Measurements from ENCODE around the gene MAB21L3. TPM values are rescaled to one million over a fixed set of nuclear protein-coding genes. Genes with fewer than 3 reads are reported as not detected.

Gene MAB21L3
- total RNA-seq, 4 donors from 2014 or later: under 0.01 to 0.17 (median 0.11) TPM; not detected in 1

DNA sequence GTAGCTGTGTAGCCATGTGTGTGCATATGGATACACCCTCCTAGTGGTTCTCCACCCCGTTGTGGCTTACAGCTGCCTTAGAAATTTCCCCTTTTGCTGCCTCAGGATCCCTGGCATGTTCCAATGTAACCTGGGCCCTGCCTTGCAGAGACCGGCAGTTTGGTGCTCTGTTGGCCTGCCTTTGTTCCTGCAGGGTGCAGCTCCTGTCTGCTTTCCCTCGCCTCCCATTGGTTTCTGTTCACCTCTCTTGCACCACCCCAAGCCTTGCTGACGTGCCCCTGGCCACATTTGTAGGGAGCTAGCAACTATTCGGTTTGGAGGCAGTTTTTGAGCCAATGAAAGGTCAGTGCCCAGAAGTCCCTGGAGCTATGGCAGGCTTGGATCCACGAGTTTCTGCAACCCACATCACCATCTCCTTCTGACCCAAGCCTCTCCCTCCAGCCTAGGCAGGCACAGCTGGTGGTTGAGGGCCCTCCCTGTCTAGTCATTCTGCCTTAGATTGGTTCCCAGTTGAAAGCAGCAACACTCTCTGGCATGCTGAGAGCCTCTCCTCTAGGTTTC lies 54.9 kb downstream of the MAB21L3 start:
- Histone ChIP-seq H3K36me3 (no peaks in the 10 kb centered on the region), H3K27ac (replicated peaks in 1 of 4) (peak overlapping the region in 1 of 4 donors; percentile 70), H3K4me3 (no peak overlapping the region), H3K4me1 (peaks cover 34 to 47% (median 44%) of the 10 kb centered on the region in 4 donors), H3K27me3 (no peaks in the 10 kb centered on the region), H3K9me3 (no peaks in the 10 kb centered on the region)
- intact Hi-C loops (cut with DNase I): loop anchor here (10.0 kb wide), 1 partner anchor 209 kb away; the partner anchor contains the start of gene ATP1A1
- 83% methylated on average over 6 of the region's 6 CpGs for WGBS
- TF ChIP-seq, protein P1, sequence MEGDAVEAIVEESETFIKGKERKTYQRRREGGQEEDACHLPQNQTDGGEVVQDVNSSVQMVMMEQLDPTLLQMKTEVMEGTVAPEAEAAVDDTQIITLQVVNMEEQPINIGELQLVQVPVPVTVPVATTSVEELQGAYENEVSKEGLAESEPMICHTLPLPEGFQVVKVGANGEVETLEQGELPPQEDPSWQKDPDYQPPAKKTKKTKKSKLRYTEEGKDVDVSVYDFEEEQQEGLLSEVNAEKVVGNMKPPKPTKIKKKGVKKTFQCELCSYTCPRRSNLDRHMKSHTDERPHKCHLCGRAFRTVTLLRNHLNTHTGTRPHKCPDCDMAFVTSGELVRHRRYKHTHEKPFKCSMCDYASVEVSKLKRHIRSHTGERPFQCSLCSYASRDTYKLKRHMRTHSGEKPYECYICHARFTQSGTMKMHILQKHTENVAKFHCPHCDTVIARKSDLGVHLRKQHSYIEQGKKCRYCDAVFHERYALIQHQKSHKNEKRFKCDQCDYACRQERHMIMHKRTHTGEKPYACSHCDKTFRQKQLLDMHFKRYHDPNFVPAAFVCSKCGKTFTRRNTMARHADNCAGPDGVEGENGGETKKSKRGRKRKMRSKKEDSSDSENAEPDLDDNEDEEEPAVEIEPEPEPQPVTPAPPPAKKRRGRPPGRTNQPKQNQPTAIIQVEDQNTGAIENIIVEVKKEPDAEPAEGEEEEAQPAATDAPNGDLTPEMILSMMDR (IDR thresholded peaks at IDR 0.05): no peak
- no peak for TF ChIP-seq POLR2AphosphoS5 (IDR thresholded peaks at IDR 0.05)
- TF ChIP-seq POLR2A (IDR thresholded peaks at IDR 0.05; ENCODE audit: low read depth): no peak
- TF ChIP-seq EP300 (IDR thresholded peaks at IDR 0.05): no peak
- DNase-seq (ENCODE audit: extremely low spot score): peak; percentile 85

DNA sequence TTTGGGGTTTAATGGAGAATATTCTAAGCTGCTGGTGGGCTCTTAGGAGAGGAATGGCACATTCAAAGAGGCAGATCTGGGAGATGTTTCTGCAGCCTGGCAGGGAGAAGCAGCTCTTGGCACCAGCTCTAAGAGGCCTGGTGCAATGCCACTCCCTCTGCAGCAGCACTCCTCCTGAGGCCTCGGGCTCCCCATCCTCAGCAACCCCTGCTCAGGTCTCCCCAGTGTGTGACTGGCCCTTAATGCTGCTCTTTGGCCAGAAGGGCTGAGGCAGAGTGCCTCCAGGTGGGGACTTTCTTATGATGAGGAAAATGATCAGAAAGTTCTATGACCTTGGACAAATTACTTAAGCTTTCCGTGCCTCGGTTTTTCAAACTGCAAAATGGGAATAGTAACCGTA lies 55.5 kb downstream of the MAB21L3 start:
- intact Hi-C loops (cut with DNase I): loop anchor here (10.0 kb wide), 1 partner anchor 208 kb away; the partner anchor contains the start of gene ATP1A1
- H3K4me3 ChIP-seq: no peak overlapping the region
- peak overlapping the region in 1 of 4 donors; percentile 70 for H3K27ac ChIP-seq (replicated peaks in 1 of 4)

DNA sequence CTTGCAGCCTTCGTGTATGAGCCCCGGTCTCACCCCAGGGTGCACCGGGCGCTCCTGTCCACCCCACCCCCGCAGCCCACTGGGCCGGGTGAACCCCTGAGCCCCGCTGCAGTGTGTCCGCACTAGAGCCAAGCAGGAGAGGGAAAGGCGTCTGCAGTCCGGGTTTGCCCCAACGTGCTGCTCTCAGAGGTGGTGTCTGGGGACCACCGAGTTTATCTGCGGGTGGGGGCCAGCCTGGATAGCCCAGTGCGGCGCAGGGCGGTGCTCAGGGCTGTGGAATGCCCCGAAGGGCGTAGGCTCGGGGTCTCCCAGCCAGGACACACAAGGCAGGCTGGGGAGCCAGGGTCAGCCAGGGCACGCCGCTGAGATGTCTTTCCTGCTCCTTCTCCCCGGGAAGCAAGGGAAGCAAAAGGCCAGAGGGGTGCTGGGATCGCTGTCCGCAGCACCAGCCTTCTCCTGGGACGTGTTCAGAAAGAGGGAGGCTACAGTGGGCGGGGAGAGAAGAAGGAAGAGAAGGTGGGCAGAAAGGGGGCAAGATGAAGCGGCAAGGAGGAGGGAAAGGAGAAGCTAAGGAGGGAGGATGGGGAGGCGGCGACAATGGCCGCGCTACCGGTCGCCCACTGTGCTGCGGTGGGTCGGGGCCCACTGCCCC lies 56.6 kb downstream of the MAB21L3 start:
- Histone ChIP-seq H3K9me3 (no peaks in the 10 kb centered on the region), H3K4me1 (peaks cover 34 to 47% (median 44%) of the 10 kb centered on the region in 4 donors), H3K4me3 (peak overlapping the region; percentile 62 to 79 (median 68)), H3K27ac (replicated peaks in 1 of 4) (peak overlapping the region; percentile 68 to 73 (median 72)), H3K27me3 (no peaks in the 10 kb centered on the region), H3K36me3 (no peaks in the 10 kb centered on the region)
- peak; percentile 85 for DNase-seq (ENCODE audit: extremely low spot score)
- TF ChIP-seq, protein P1 (IDR thresholded peaks at IDR 0.05): no peak
- TF ChIP-seq POLR2AphosphoS5 (IDR thresholded peaks at IDR 0.05) (no peak), EP300 (IDR thresholded peaks at IDR 0.05) (no peak), POLR2A (IDR thresholded peaks at IDR 0.05; ENCODE audit: low read depth) (no peak)
- 26% methylated on average over 30 of the region's 35 CpGs for WGBS
- intact Hi-C loops (cut with DNase I): loop anchor here (10.0 kb wide), 1 partner anchor 207 kb away; the partner anchor contains the start of gene ATP1A1

More for the DNA sequence above, 55.5 kb downstream of the MAB21L3 start:
- H3K9me3 ChIP-seq: no peaks in the 10 kb centered on the region
- 89% methylated on average over 4 of the region's 4 CpGs for WGBS
- H3K4me1 ChIP-seq: peaks cover 34 to 47% (median 44%) of the 10 kb centered on the region in 4 donors
- H3K36me3 ChIP-seq: no peaks in the 10 kb centered on the region
- no peaks in the 10 kb centered on the region for H3K27me3 ChIP-seq
- peak; percentile 57 for DNase-seq (ENCODE audit: extremely low spot score)
- TF ChIP-seq POLR2AphosphoS5 (IDR thresholded peaks at IDR 0.05) (no peak), EP300 (IDR thresholded peaks at IDR 0.05) (no peak), POLR2A (IDR thresholded peaks at IDR 0.05; ENCODE audit: low read depth) (no peak)
- TF ChIP-seq, protein P1 (IDR thresholded peaks at IDR 0.05): no peak

DNA sequence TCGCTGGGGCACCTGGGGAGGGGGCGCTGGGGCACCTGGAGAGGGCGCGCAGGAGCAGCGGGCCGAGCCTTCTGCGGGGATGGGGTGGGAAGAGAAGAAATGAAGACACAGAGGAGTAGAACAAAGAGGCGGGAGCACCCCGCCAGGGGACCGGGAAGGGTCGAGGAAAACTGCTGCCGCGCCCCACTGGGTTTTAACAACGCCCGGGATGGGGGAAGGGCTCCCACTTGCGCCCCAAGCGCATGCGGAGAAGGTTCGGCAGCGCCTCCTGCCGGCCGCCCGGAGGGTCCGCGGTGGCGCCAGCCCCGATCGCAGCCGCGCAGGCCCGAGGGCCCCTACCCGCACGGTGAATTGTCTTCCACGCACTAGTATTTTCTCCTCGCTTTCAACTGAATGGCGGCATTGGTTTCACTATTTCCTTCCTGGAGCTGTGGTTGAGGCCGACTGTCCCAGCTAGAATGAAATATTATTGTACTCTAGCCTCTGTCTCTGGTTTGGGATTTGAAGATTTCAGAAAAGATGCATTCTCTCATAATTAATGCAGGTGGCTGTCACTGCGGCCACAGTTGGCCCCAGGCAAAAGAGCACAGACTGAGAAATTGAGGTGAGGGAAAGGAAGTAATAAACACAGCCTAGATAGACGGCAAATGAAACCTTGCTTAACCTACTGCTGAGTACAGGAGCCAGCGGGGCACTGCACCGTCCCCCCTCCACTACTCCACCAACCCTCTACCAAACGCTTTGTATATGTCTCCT lies 57.3 kb downstream of the MAB21L3 start:
- intact Hi-C loops (cut with DNase I): loop anchor here (10.0 kb wide), 1 partner anchor 206 kb away; the partner anchor contains the start of gene ATP1A1
- H3K4me3 ChIP-seq: peak overlapping the region; percentile 62 to 79 (median 68)
- peaks cover 34 to 47% (median 44%) of the 10 kb centered on the region in 4 donors for H3K4me1 ChIP-seq
- H3K9me3 ChIP-seq: no peaks in the 10 kb centered on the region
- H3K27ac ChIP-seq (replicated peaks in 1 of 4): peak overlapping the region; percentile 68 to 73 (median 72)
- WGBS: 15% methylated on average over 42 of the region's 42 CpGs
- peak; percentile 94 for DNase-seq (ENCODE audit: extremely low spot score)
- TF ChIP-seq, protein P1 (IDR thresholded peaks at IDR 0.05): peak; percentile 88 to 97 (median 93)
- TF ChIP-seq EP300 (IDR thresholded peaks at IDR 0.05): no peak
- peak in 1 of 2 donors; percentile 62 for TF ChIP-seq POLR2AphosphoS5 (IDR thresholded peaks at IDR 0.05)
- no peak for TF ChIP-seq POLR2A (IDR thresholded peaks at IDR 0.05; ENCODE audit: low read depth)
- H3K36me3 ChIP-seq: no peaks in the 10 kb centered on the region
- no peaks in the 10 kb centered on the region for H3K27me3 ChIP-seq

Measured in esophagus muscularis mucosa (tissue), 4 donors.